ENCODE measurements around the gene PTAR1.

The PTAR1 gene

GRCh38 chr9:69674112-69674685 lies 85.6 kb downstream of the PTAR1 start:
- DNase-seq = peak; percentile 14

- no peak for DNase-seq
Measured at GRCh38 chr9:69673311-69673640, 86.5 kb downstream of the PTAR1 start.

- DNase-seq = peak; percentile 90
Measured at GRCh38 chr9:69672596-69673310, 87.1 kb downstream of the PTAR1 start.

- peak; percentile 78 for DNase-seq
Measured at GRCh38 chr9:69671879-69672595, 87.8 kb downstream of the PTAR1 start, which contains the start of gene APBA1. APBA1 (minus strand) TSS chr9:69672371.

GRCh38 chr9:69671311-69671878 lies 88.4 kb downstream of the PTAR1 start:
- peak; percentile 13 for DNase-seq

- no peak for DNase-seq
Measured at GRCh38 chr9:69667306-69667705, 92.5 kb downstream of the PTAR1 start.

GRCh38 chr9:69660304-69660703 lies 99.5 kb downstream of the PTAR1 start:
- DNase-seq = peak; percentile 29

All from DMS53 (cell line).